CD1c-positive myeloid dendritic cell (primary cell): ENCODE measurements around the gene LNX1.

Experiments used
- DNase-seq: peaks from one replicate; pipeline ENCODE4 v3.0.0-alpha.2; 2016; ENCODE audit errors: extremely low spot score

Gene LNX1

GRCh38 chr4:53535567-53535966, 55.7 kb downstream of the LNX1 start:
- DNase-seq, result peak; percentile 7

DNA sequence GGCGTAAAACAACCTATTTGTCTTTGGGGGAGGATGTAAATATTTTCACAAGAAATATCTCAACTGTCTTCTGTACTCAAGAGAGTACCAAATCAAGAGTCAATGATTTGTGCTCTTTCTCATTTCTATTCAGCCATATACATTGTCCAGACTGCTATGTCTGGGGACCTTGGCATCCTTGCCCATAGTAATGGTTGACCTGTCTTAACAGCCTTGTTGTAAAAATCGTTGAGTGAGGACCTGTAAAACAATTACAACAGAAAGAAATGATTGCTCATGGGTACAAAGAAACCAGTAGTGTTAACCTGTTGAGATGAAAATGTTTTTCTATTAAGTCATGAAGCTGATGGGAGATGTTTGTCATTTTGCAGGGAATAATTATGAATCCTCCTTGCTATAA, 56.6 kb downstream of the LNX1 start:
- no peak for DNase-seq

DNA sequence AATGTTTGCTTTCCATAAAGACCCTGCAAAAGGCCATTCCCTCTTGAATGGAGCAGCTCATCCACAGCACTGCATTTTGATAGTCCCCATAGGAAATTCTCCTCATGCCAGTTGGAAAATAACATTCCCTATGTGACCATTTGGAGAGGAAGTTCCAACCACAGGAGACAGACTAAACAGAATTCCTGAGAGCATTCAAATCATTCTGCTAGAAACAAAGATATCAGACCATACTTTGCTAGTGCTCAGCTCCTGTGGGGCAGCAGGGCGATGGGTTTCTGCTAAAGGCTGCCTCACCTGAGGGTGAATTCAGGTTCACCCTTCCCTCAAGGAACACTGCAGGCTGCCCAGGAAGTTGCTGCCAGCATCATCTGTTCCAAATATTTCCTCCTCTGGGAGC, 58.8 kb downstream of the LNX1 start:
- no peak for DNase-seq

- DNase-seq, result no peak
Observed at GRCh38 chr4:53531585-53532224, 59.6 kb downstream of the LNX1 start.

- no peak for DNase-seq
Observed at GRCh38 chr4:53529025-53529424, 62.3 kb downstream of the LNX1 start.

DNA sequence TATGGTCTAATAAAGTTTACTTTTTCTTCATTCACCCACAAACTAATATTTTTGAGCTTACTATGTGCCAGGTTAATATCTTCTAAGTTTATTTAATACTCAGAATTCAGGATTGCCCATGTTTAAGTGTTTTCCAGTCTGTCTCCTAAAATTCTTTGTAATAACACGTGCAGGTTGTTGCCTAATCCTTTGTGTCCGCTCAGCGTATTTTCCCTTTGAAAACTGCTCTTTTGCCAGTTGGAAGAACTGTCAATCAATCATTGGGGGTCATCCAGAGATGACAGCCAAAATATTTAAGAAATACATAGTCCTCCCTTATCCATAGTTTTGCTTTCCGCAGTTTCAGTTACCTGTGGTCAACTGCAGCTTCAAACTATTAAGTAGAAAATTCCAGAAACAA, 63.4 kb downstream of the LNX1 start:
- DNase-seq, result no peak

- no peak for DNase-seq
Observed at GRCh38 chr4:53527326-53527725, 64.0 kb downstream of the LNX1 start.

GRCh38 chr4:53522334-53522733, 69.0 kb downstream of the LNX1 start:
- no peak for DNase-seq

GRCh38 chr4:53520116-53520515, 71.2 kb downstream of the LNX1 start:
- no peak for DNase-seq

- no peak for DNase-seq
Observed at GRCh38 chr4:53518807-53519206, 72.5 kb downstream of the LNX1 start.

DNA sequence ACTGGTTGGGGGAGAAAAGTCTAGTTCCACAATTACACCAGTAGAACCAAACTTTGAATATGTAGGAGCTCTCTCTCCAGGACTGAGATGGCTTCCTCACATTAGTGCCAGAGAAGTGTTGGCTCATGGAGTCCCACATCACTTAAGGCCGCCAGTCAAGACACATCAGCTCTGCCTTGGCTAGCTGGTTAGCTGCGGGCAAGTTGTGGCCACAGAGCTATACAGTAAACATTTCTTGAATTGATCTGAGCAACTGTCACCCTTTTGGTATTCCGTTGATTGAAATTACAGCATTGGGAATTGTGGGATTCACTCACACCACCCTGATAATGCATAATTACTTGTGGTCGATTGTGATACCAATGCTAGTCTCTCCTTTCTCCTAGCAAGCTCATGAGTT, 76.2 kb downstream of the LNX1 start:
- no peak for DNase-seq

DNA sequence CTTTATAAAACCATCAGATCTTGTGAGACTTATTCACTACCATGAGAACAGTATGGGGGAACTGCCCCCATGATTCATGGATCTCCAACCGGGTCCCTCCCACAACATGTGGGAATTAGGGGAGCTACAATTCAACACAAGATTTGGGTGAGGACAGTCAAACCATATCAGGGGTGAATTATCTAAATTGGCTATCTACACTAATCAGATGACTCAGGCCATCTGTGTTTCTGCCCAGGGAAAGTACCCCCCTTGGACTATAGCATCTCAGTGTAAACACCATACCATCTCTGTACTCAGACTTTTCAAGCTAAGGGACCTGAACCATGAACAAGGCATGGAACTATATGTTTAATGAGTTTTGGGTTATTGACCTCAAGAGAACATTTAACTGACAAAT, 76.8 kb downstream of the LNX1 start:
- DNase-seq, result no peak

DNA sequence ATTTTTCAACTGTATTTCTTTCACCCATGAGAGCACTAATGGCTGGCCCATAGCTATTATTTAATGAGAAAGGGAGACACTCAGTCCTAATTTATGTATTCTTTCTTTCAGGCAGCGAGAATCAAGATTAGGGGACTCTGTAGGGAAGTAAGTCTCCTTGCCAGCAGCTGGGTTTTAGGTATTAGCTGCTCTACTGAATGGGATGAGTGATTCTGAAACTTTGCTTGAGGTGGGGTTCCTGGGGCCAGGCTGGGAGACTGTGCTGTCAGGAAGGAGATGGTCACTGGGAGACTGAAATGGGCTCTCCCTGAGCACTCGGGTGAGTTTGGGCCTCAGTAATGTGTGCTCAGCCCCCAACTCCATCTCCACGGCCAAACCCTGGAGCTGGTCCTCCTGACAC, 78.7 kb downstream of the LNX1 start:
- DNase-seq, result no peak

GRCh38 chr4:53511014-53511413, 80.3 kb downstream of the LNX1 start:
- DNase-seq, result no peak

GRCh38 chr4:53510321-53510720, 81.0 kb downstream of the LNX1 start:
- DNase-seq, result no peak

GRCh38 chr4:53508446-53508845, 82.8 kb downstream of the LNX1 start:
- DNase-seq, result no peak

GRCh38 chr4:53507671-53508286, 83.5 kb downstream of the LNX1 start:
- DNase-seq, result no peak

GRCh38 chr4:53507058-53507457, 84.2 kb downstream of the LNX1 start:
- DNase-seq, result no peak

- no peak for DNase-seq
Observed at GRCh38 chr4:53505947-53506346, 85.3 kb downstream of the LNX1 start.

- DNase-seq, result no peak
Observed at GRCh38 chr4:53502094-53502493, 89.2 kb downstream of the LNX1 start.

- no peak for DNase-seq
Observed at GRCh38 chr4:53501561-53501960, 89.7 kb downstream of the LNX1 start.

GRCh38 chr4:53500546-53500945, 90.7 kb downstream of the LNX1 start:
- no peak for DNase-seq

DNA sequence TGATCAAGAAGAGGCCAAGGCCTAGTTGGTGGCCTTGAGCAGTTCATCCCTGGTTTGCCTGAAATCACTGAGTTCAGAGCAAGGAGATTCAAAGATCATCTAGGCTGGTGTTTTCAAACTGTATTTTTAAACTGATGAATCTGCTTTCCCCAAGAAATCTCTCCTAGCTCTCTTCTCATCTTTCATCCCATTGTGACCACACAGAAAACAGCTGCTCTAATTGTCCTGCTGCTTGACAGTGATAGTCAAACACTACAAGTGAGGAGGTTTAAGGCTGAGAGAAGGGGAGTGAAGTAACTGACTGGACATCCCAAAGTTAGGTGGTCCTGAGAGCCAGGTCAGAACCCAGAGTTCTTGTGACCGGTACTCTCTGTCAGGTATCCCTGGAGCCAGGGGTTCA, 91.5 kb downstream of the LNX1 start:
- DNase-seq, result no peak

GRCh38 chr4:53498706-53499105, 92.6 kb downstream of the LNX1 start:
- no peak for DNase-seq
